Esophagus squamous epithelium (tissue), 5 donors: ENCODE data around the gene PHACTR3. TPM values are rescaled to one million over a fixed set of nuclear protein-coding genes. Genes with fewer than 3 reads are reported as not detected.

Source experiments
- DNase-seq: peaks from one replicate; lab custom pipeline; 2025; lab: John Stamatoyannopoulos, UW
- H3K27ac ChIP-seq, 4 donors: fragments of 200-600 bp; sonication (generic); one replicate each; pipeline ENCODE4 v1.5.1; 2016 to 2019; ENCODE audit warnings: mild to moderate bottlenecking in 1 of 4
- H3K27me3 ChIP-seq, 4 donors: fragments of 200-600 bp; sonication (generic); 1 replicate in 3 of 4; 2 replicates in 1 of 4; pipeline versions ENCODE4 v1.5.1 to v1.6.0; 2017 to 2021; ENCODE audit warnings: antibody characterized with exemption in 1 of 4
- H3K36me3 ChIP-seq, 3 donors: fragments of 200-600 bp; sonication (generic); one replicate each; pipeline ENCODE4 v1.5.1; 2016 to 2019
- H3K4me1 ChIP-seq, 3 donors: fragments of 200-600 bp; sonication (generic); one replicate each; pipeline ENCODE4 v1.5.1; 2017 to 2019
- H3K4me3 ChIP-seq, 4 donors: fragments of 200-600 bp; sonication (generic); 1 replicate in 3 of 4; 2 replicates in 1 of 4; pipeline ENCODE4 v1.5.1; 2016 to 2019; ENCODE audit warnings: mild to moderate bottlenecking in 2 of 4, moderate library complexity in 1 of 4
- H3K9me3 ChIP-seq, 3 donors: fragments of 200-600 bp; sonication (generic); one replicate each; pipeline ENCODE4 v1.5.1; 2016 to 2019
- CTCF ChIP-seq, 6 experiments: fragments of 450-650 bp in 4 of 6; fragments of 200-600 bp in 2 of 6; sonication (generic) in 2 of 6; IDR thresholded peaks; one replicate each; pipeline ENCODE4 v1.5.1; 2016 to 2019; ENCODE audit warnings: antibody characterized with exemption in 6 of 6, mild to moderate bottlenecking in 4 of 6, moderate library complexity in 4 of 6
- POLR2A ChIP-seq, 4 donors: fragments of 450-650 bp; IDR thresholded peaks; one replicate each; pipeline ENCODE4 v1.6.1; 2017; ENCODE audit warnings: antibody characterized with exemption in 4 of 4, mild to moderate bottlenecking in 4 of 4, moderate library complexity in 3 of 4
- WGBS, 2 donors: methylation state at CpG; one replicate each; pipeline ENCODE4 v1.1.5; 2018; 5-methylcytosine and 5-hydroxymethylcytosine counted together
- intact Hi-C: fragments of 100-400 bp; cut with DNase I; formaldehyde crosslinking; loops from one replicate; pipeline ENCODE4 v1.15.0; 2022
- total RNA-seq, 4 donors: library from RNA; depleted of rRNA; stranded (reverse); fragments of >200 nt; gene quantifications; one replicate each; pipeline ENCODE4 v1.1.0, GENCODE V29; 2016
- donor health status: DM: yes; HTN: yes; CAD: no.

PHACTR3 gene
- total RNA-seq, 4 donors from 2014 or later = 0.13 to 2.5 (median 0.32) TPM

- H3K27ac ChIP-seq = no peak overlapping the region
- 62 to 67% methylated on average over 7 to 8 of the region's 8 CpGs for WGBS, 2 donors
- no peak for DNase-seq
- H3K4me1 ChIP-seq = peaks cover 0 to 21% (median 0%) of the 10 kb centered on the region in 3 donors
- intact Hi-C loops = no loop called here
- H3K4me3 ChIP-seq = no peak overlapping the region
- TF ChIP-seq CTCF (IDR thresholded peaks at IDR 0.05) (no peak), POLR2A (IDR thresholded peaks at IDR 0.05) (no peak)
- H3K9me3 ChIP-seq = no peaks in the 10 kb centered on the region
- no peaks in the 10 kb centered on the region for H3K27me3 ChIP-seq
- no peaks in the 10 kb centered on the region for H3K36me3 ChIP-seq
These were observed 220.6 kb downstream of the PHACTR3 start for GRCh38 chr20:59824711-59825562.

DNA sequence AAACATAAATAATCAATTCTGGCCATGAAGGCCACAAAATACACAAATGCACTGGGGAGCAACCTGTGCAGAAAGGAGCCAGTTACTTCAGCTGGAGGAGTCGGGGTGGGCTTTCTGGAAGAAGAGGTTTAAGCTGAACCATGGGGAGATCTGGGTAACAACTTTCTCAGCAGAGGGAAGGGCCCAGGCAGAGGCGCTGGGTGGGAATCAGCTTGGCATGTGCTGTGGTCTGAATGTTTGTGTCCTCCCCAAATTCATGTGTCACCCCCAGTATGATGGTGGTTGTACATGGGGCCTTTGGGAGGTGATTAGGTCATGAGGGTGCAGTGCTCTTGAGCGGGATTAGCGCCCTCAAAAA lies 221.2 kb downstream of the PHACTR3 start:
- Histone ChIP-seq H3K27ac (no peak overlapping the region), H3K4me1 (peaks cover 0 to 20% (median 0%) of the 10 kb centered on the region in 3 donors), H3K27me3 (no peaks in the 10 kb centered on the region), H3K36me3 (no peaks in the 10 kb centered on the region), H3K4me3 (no peak overlapping the region), H3K9me3 (no peaks in the 10 kb centered on the region)
- WGBS, 2 donors = 80 to 100% methylated on average over 1 to 2 of the region's 4 CpGs
- intact Hi-C loops = no loop called here
- TF ChIP-seq POLR2A (IDR thresholded peaks at IDR 0.05) (no peak), CTCF (IDR thresholded peaks at IDR 0.05) (no peak)
- no peak for DNase-seq

DNA sequence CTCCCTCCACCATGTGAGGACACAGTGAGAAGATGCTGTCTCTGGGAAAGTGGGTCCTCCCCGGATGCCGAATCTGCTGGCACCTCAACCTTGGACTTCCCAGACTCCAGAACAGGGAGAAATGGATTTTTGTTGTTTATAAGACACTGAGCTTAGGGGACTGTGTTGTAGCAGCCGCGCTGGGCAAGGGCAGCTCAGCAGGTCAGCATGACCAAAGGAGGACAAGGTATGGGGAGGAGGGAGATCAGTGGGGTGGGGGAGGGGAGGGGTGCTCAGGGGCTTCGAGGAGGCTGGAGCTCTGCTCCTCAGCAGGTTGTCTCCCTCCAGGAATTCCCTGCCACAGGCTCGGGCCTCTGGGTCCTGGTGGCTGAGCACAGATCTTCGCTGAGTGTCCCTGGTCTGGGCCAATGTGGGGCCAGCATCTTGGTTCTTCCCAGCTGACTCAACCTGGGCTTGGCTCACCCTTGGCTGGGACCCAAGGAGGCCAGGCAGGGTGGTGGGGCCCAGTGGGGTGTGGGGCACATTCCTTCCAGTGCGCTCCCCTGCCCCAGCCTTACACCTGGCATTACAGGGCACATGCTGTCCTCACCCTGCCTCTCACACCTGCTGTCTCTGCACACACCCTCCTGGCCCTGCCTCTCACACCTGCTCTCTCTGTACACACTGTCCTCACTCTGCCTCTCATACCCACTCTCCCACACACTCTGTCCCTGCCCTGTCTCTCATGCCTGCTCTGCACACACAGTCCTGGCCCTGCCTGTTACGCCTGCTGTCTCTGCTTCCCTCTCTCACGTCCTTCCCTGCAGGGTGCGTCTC lies 221.8 kb downstream of the PHACTR3 start:
- DNase-seq = no peak
- H3K27ac ChIP-seq = peak overlapping the region in 1 of 4 donors; percentile 52
- no peaks in the 10 kb centered on the region for H3K36me3 ChIP-seq
- H3K9me3 ChIP-seq = no peaks in the 10 kb centered on the region
- H3K4me1 ChIP-seq = peaks cover 0 to 17% (median 0%) of the 10 kb centered on the region in 3 donors
- WGBS, 2 donors = 67 to 75% methylated on average over 6 to 10 of the region's 11 CpGs
- intact Hi-C loops = no loop called here
- no peaks in the 10 kb centered on the region for H3K27me3 ChIP-seq
- H3K4me3 ChIP-seq = no peak overlapping the region
- no peak for TF ChIP-seq CTCF (IDR thresholded peaks at IDR 0.05)

GRCh38 chr20:59827138-59828056 lies 223.1 kb downstream of the PHACTR3 start:
- Histone ChIP-seq H3K4me3 (no peak overlapping the region), H3K4me1 (peaks cover 0 to 17% (median 0%) of the 10 kb centered on the region in 3 donors), H3K9me3 (no peaks in the 10 kb centered on the region), H3K27me3 (no peaks in the 10 kb centered on the region), H3K36me3 (no peaks in the 10 kb centered on the region), H3K27ac (peak overlapping the region in 1 of 4 donors; percentile 52)
- DNase-seq = no peak
- WGBS, 2 donors = 73 to 100% methylated on average over 1 to 5 of the region's 16 CpGs
- TF ChIP-seq POLR2A (IDR thresholded peaks at IDR 0.05) (no peak), CTCF (IDR thresholded peaks at IDR 0.05) (no peak)
- intact Hi-C loops = no loop called here
